ENCODE results near the gene MACROD1.

DNA sequence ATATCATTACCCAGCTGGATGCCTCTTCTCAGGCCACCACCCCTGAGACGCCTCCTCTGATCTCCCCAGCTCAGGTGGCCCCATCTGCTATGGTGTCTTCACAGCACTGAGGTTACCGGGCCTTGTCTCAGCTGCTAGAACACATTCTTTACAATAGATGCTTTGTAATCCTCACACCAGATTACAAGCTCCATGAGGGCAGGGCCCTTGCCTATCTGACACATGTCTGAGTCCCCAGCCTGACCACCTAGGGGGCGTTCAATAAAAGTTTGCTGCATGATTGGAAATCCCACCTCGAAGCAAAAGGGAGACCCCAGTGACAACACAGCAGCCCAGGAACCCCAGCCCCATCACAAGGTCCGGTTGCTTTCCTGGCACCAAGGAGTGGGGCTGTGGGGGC lies 2.0 kb downstream of the MACROD1 start:
- no peak for TF ChIP-seq CTCF (IDR thresholded peaks at IDR 0.05 in 8 of 11, conservative IDR thresholded peaks at IDR 0.05 in 3 of 11)
- TF ChIP-seq POLR2AphosphoS5 (IDR thresholded peaks at IDR 0.05), result no peak

Data from spleen (tissue), 7 donors.